Activated T-helper 1 cell treated with anti-CD3 and anti-CD28 coated beads, Interleukin-2, amount 50 U/mL, for 16 hours (primary cell): ENCODE results near the gene BANP.
"Not testable (repeated sequence)": the region's sequence is repeated elsewhere in the genome, so short reads cannot be mapped to it uniquely, and the experiment has no call there.

Experiments used
- DNase-seq, 2 donors: peaks; one replicate each; pipeline ENCODE4 v3.0.0-alpha.2; 2020; ENCODE audit warnings: low read depth in 1 of 2, low spot score in 1 of 2

Gene BANP

DNA sequence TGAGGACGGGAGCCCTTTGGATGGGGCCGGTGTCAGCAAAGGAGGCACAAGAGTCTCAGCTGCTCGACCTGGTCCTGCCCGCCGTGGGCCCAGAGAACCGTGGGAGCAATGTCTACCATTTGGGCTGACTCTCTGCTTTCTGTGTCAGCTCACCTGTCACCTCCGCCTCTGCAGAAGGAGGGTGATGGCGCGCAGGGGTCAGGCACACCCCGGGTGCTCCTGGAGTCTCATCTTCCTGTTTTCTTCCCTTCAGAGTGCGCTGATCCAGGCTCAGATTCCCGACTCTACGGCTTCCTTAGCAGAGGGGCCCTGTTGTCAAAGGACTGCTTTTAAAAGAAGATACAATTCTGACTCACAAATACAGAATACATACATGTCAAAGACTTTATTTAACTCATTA lies 167.1 kb downstream of the BANP start:
- no peak for DNase-seq

GRCh38 chr16:88118852-88119741 lies 167.9 kb downstream of the BANP start:
- DNase-seq = not testable (repeated sequence)

- not testable (repeated sequence) for DNase-seq
Observed at GRCh38 chr16:88119881-88120751, 168.9 kb downstream of the BANP start.

DNA sequence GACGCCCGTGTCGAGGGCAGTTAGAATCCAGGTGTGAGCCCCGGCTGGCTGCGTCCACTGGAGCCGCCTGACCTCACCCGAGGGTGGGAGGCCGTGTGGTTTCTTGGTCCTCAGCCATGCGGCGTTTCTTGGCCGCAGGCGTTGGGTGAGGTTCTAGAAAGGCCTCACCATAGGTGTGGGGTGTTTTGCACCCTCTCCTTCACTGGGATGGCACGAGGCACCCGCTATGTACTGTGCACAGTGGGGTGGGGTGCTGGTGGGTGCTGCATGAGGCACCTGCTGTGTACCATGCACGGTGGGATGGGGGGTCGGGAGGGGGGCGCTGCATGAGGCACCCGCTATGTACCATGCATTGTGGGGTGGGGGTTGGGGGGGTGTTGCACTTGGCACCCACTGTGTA lies 169.6 kb downstream of the BANP start:
- no peak for DNase-seq

- not testable (repeated sequence) for DNase-seq
Observed at GRCh38 chr16:88121391-88121790, 170.2 kb downstream of the BANP start.

DNA sequence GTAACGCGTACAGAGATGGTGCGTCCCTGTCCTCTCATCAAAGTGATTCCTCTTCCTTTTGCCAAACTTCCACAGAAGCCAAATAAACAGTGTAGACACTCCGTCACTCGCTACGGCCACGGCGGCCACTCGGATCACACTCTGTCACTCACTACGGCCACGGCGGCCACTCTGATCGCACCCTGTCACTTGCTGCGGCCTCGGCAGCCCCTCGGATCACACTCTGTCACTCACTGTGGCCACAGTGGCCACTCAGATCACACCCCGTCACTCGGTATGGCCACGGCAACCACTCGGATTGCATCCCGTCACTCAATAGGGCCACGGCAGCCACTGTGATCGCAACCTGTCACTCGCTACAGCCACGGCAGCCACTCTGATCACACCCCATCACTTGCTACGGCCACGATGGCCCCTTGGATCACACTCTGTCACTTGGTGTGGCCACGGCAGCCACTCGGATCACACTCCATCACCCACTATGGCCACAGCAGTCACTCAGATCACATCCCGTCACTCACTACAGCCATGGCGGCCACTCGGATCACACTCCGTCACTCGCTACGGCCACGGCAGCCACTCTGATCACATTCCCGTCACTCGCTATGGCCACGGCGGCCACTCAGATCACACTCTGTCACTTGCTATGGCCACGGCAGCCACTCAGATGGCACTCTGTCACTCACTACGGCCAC lies 170.8 kb downstream of the BANP start:
- no peak for DNase-seq
